Measurements from ENCODE around the gene TM6SF1. TPM values are rescaled to one million over a fixed set of nuclear protein-coding genes. Genes with fewer than 3 reads are reported as not detected.

The TM6SF1 gene
- total RNA-seq, 4 donors from 2014 or later, result 1.7 to 10.5 (median 3.9) TPM

GRCh38 chr15:83063551-83063950 lies 43.9 kb upstream of the TM6SF1 start:
- Histone ChIP-seq H3K4me1 (no peaks in the 10 kb centered on the region), H3K36me3 (no peaks in the 10 kb centered on the region), H3K27me3 (no peaks in the 10 kb centered on the region), H3K4me3 (no peak overlapping the region), H3K9me3 (no peaks in the 10 kb centered on the region), H3K27ac (no peak overlapping the region)
- intact Hi-C loops (cut with DNase I; ENCODE audit: low total_unique reads), result no loop called here
- DNase-seq, result no peak
- TF ChIP-seq CTCF (IDR thresholded peaks at IDR 0.05) (no peak), POLR2A (IDR thresholded peaks at IDR 0.05) (no peak)

GRCh38 chr15:83064859-83065258 lies 42.6 kb upstream of the TM6SF1 start:
- H3K27ac ChIP-seq, result peak overlapping the region in 1 of 2 donors; percentile 29
- H3K9me3 ChIP-seq, result no peaks in the 10 kb centered on the region
- H3K4me1 ChIP-seq, result no peaks in the 10 kb centered on the region
- H3K36me3 ChIP-seq, result no peaks in the 10 kb centered on the region
- DNase-seq, result no peak
- no peaks in the 10 kb centered on the region for H3K27me3 ChIP-seq
- TF ChIP-seq POLR2A (IDR thresholded peaks at IDR 0.05), result no peak
- TF ChIP-seq CTCF (IDR thresholded peaks at IDR 0.05), result no peak
- H3K4me3 ChIP-seq, result peak overlapping the region in 1 of 2 donors; percentile 92
- intact Hi-C loops (cut with DNase I; ENCODE audit: low total_unique reads), result loop anchor here (5.0 kb wide), 1 partner anchor 142 kb away; the partner anchor contains the start of gene HDGFL3

- H3K27ac ChIP-seq, result peak overlapping the region in 1 of 2 donors; percentile 29
- no peaks in the 10 kb centered on the region for H3K4me1 ChIP-seq
These were observed 42.0 kb upstream of the TM6SF1 start for GRCh38 chr15:83065431-83065830.

GRCh38 chr15:83066034-83066733 lies 41.3 kb upstream of the TM6SF1 start:
- H3K4me1 ChIP-seq, result no peaks in the 10 kb centered on the region
- intact Hi-C loops (cut with DNase I; ENCODE audit: low total_unique reads), result loop anchor here (5.0 kb wide), 1 partner anchor 141 kb away; the partner anchor contains the start of gene HDGFL3
- DNase-seq, result peak in 1 of 2 donors; percentile 17

More at GRCh38 chr15:83065431-83065830, 42.0 kb upstream of the TM6SF1 start:
- Histone ChIP-seq H3K9me3 (no peaks in the 10 kb centered on the region), H3K27me3 (no peaks in the 10 kb centered on the region), H3K36me3 (no peaks in the 10 kb centered on the region), H3K4me3 (peak overlapping the region; percentile 39 to 92)
- DNase-seq, result no peak
- intact Hi-C loops (cut with DNase I; ENCODE audit: low total_unique reads), result loop anchor here (5.0 kb wide), 1 partner anchor 142 kb away; the partner anchor contains the start of gene HDGFL3
- TF ChIP-seq CTCF (IDR thresholded peaks at IDR 0.05), result no peak
- TF ChIP-seq POLR2A (IDR thresholded peaks at IDR 0.05), result no peak

More at GRCh38 chr15:83066034-83066733, 41.3 kb upstream of the TM6SF1 start:
- Histone ChIP-seq H3K4me3 (peak overlapping the region; percentile 39 to 92), H3K36me3 (no peaks in the 10 kb centered on the region), H3K27me3 (no peaks in the 10 kb centered on the region), H3K27ac (peak overlapping the region; percentile 86 to 93), H3K9me3 (no peaks in the 10 kb centered on the region)
- TF ChIP-seq POLR2A (IDR thresholded peaks at IDR 0.05), result no peak
- no peak for TF ChIP-seq CTCF (IDR thresholded peaks at IDR 0.05)
